HG03064 (cell line): ENCODE results near the gene FAU.
A peak's percentile ranks its signal among the peaks of the same experiment; 100 is the strongest.
"Not testable (repeated sequence)": the region's sequence is repeated elsewhere in the genome, so short reads cannot be mapped to it uniquely, and the experiment has no call there.

Experiments used
- ATAC-seq: cut with Tn5 transposase; IDR thresholded peaks from one replicate; pipeline ENCODE4 v1.9.1; 2021; ENCODE audit warnings: low read depth; ENCODE audit not compliant: unreplicated experiment

FAU gene

GRCh38 chr11:65124480-65125196, 2.7 kb upstream of the FAU start:
- ATAC-seq, result no peak

DNA sequence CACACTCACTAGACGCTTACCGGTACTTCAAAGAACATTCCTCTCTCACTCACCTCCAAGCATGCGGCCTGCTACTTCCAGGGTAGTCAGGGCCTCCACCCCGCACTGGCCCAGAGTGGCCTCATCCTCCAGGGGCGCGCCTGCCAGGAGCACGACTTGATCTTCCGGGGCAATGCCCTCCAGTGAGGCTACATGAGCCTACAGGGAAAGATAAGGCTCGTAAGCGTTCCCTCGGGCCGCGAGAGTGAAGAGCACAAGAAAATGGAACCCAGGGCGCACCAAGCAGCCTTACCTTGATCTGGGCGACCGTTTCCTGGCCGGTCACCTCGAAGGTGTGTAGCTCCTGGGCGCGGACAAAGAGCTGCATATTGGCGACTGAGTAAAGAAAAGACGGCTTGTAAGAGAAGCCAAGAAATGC, 478 bp downstream of the FAU start:
- ATAC-seq, result no peak

GRCh38 chr11:65120831-65121230, 1.1 kb downstream of the FAU start:
- no peak for ATAC-seq

- ATAC-seq, result no peak
These were observed 2.3 kb downstream of the FAU start for GRCh38 chr11:65119670-65119995.

- not testable (repeated sequence) for ATAC-seq
These were observed 2.9 kb downstream of the FAU start for GRCh38 chr11:65118891-65119669.

GRCh38 chr11:65118097-65118837, 3.7 kb downstream of the FAU start:
- no peak for ATAC-seq

DNA sequence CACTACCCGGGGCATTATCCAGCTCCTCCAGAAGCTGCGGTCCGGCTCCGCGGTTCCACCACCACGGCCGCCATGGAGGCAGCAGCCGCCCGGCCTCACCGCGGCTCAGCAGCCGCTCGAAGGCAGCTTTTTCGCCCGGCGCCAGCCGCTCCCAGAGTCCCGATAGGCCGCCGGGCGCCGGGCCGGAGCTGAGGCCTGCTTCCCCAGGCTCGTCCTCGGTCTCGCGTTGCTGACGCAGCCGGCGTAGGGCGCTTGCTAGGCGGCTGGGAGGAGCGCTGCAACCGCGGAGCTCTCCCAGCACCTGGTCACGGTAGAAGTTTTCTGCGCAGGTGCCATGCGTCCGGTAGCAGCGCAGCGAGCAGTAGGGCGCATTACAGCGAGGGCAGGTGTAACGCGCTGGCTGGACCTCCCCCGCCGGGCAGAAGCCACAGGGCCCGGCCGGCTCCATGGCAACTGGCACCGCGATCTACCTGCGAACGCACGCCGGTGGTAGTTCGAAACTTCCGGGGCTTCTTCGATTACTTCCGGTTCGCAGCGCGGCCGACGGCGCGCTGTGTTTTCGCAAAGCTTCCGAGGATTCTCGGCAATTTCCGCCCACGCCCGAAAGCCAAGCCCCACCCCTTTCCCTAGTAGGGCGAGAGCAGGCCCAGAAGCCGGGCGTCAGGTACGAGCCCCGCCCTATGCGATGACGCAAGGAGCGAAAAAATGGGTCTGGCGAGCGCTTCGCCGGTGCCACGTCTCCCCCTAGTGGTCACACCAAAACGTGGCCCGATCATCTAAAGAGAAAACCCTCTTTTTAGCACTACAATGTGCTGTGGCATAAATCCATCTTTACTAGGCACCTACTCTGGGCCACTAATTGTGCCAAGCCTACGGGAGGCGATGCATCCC, 4.5 kb downstream of the FAU start, which contains the start of gene ZNHIT2:
Gene ZNHIT2 (minus strand): TSS at position 496 of the 891 bp plus-strand sequence. CDS start 48 bp downstream, at position 448.
- peak; percentile 51 for ATAC-seq

GRCh38 chr11:65116370-65117205, 5.3 kb downstream of the FAU start:
- ATAC-seq, result no peak

- ATAC-seq, result no peak
These were observed 6.4 kb downstream of the FAU start for GRCh38 chr11:65115361-65116082.

- ATAC-seq, result no peak
These were observed 7.3 kb downstream of the FAU start for GRCh38 chr11:65114538-65115171.

GRCh38 chr11:65113839-65114238, 8.1 kb downstream of the FAU start:
- ATAC-seq, result no peak

DNA sequence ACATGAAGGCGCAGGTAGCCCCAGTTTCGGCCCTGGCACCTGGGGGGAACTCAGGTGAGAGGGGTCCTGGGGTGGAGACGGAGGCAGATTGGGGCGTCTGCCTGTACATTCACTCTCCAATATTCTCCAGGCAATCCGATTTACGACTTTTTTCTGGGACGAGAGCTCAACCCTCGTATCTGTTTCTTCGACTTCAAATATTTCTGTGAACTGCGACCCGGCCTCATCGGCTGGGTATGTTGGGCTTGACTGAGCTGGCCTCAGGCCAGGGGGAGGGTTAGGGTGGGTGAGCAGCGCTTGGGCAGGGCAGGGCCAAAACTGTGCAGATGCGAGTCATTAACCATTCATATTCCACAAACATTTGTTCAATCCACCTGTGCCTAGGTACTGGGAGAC, 8.6 kb downstream of the FAU start:
- ATAC-seq, result no peak

DNA sequence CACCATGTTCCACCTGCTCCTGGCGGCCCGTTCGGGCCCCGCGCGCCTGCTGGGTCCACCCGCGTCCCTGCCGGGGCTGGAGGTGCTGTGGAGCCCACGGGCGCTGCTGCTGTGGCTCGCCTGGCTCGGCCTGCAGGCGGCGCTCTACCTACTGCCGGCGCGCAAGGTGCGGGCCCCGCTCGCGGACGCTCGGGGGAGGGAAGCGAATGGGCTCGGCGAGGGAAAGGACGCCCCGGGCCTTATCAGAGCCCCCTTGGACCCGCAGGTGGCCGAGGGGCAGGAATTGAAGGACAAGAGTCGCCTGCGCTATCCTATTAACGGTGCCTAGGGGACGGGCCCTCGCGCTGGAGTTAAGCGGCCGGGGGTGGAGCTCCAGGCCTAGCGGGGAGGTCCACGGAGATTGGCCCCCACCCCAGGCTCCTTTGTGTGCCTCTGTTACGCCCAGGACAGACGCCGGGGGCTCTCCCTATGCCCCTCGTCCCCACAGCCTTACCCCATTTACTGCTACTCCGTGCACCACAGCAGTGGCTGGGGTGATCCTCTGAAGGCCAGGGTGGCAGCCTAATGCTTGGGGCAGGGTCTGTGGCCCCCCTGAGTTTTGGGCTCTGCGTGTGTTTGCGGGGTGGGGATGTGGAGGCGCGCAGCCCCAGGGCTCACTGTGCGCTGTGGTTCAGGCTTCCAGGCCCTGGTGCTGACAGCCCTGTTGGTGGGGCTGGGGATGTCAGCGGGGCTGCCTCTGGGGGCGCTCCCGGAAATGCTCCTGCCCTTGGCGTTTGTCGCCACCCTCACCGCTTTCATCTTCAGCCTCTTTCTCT, 9.2 kb downstream of the FAU start:
- ATAC-seq, result no peak

DNA sequence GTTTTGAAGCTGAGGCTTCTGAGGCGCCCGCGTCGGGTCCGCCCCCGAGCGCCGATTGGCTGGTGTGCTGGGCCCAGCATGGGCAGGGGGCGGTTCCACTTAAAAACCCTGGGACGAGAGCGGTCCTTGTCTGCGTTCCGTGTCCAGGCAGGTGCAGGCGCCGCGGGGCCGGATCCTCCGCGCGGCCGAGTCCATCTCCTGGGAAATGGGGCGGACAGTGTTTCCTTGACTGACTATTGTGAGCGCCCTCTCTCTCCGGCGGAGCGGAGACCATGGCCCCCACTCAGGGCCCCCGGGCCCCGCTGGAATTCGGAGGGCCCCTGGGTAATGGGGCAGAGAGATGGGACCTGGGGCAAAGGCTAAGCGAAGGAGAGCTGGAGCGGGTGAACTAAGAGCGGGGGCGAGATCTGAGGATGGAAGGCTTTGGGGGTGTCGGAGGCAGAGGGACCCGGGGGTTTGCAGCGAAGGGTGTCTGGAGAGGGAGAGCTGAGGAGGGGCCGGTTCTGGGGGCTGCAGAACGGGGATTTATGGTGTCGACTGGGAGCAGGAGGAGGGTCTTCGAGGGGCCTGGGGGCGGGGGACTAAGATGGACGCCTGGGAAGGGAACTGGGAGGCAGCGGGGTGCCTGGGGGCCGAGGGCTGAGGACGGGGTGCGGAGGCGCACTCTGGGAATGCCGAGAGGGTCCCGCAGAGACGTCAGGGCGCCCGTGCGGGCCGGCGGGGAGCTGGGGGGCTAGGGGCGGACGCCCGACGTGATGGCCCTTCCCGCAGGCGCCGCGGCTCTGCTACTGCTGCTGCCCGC, 10.0 kb downstream of the FAU start, which contains the start of gene TM7SF2:
Gene TM7SF2 (plus strand): TSS at position 129 of the 802 bp plus-strand sequence. CDS start 144 bp downstream, at position 273.
- ATAC-seq, result no peak

- ATAC-seq, result no peak
These were observed 10.7 kb downstream of the FAU start for GRCh38 chr11:65111159-65111743.

- ATAC-seq, result no peak
These were observed 11.5 kb downstream of the FAU start for GRCh38 chr11:65110354-65110861.
